GM18951 (cell line): ENCODE data around the gene CNGB1.
"Not testable (repeated sequence)": the region's sequence is repeated elsewhere in the genome, so short reads cannot be mapped to it uniquely, and the experiment has no call there.

Experiments used
- POLR2A ChIP-seq: IDR thresholded peaks from 4 replicates; pipeline ENCODE4 v1.6.1; 2011; ENCODE audit warnings: mild to moderate bottlenecking; ENCODE audit not compliant: insufficient read length, insufficient read depth; ENCODE audit errors: extremely low read depth
- in situ Hi-C: fragments of 300-500 bp; cut with MboI; formaldehyde crosslinking; loops from one replicate; pipeline ENCODE4 v1.12.0; 2022; ENCODE audit warnings: low sequenced_read_pairs, mixed read lengths, inconsistent platforms; ENCODE audit not compliant: unreplicated experiment

Gene CNGB1

DNA sequence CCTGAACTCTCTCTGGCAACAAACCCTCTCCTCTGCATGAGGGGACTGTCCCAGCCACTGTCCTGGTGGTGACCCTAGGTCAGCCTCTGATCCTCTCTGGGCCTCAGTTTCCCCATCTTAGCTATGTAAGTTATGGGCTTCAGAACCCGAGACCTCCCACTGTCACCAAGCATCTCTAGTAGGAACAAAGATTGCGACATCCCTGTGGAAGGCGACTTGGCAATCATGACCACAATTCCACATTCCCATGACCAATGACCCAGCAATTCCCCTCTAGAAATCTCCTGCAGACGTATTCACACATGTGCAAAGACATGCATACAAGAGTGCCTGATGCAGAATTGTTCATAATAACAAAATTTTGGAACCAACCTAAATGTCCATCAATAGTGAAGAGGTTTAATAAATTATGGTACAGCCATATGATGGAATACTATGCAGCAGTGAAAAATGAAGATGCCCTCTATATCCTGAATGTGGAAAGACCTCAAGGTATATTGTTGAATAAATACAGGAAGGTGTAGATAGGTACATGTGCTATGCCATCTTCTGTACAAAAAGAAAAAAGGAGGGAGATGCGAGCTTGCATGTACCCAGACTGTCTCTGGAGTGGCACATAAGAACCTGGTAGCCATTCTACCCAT, 21.2 kb downstream of the CNGB1 start:
- in situ Hi-C loops = no loop called here
- no peak for TF ChIP-seq POLR2A

- in situ Hi-C loops = no loop called here
- TF ChIP-seq POLR2A = no peak
These were observed 21.9 kb downstream of the CNGB1 start for GRCh38 chr16:57949013-57949412.

GRCh38 chr16:57948027-57948426, 22.9 kb downstream of the CNGB1 start:
- TF ChIP-seq POLR2A = no peak

DNA sequence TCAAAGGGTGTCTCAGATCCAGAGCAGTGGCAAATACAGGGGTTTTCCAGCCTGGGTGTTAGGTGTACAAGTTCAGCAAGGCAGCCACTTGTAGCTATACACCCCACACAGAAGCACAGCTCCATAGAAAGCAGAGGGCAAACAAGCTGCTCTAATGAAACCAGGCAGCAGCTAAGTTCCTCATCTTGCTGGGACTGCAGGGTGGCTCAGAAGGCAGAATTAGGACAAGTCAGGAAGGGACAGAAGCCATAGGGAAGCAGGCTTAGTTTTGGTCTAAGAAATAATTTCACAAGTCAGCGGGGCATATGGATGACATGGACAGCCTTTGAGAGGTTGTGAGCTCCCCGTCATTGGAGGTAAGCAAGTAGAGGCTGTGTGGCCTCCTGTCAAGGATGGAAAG, 23.7 kb downstream of the CNGB1 start:
- no peak for TF ChIP-seq POLR2A
- in situ Hi-C loops = no loop called here

More at GRCh38 chr16:57948027-57948426, 22.9 kb downstream of the CNGB1 start:
- in situ Hi-C loops = no loop called here

DNA sequence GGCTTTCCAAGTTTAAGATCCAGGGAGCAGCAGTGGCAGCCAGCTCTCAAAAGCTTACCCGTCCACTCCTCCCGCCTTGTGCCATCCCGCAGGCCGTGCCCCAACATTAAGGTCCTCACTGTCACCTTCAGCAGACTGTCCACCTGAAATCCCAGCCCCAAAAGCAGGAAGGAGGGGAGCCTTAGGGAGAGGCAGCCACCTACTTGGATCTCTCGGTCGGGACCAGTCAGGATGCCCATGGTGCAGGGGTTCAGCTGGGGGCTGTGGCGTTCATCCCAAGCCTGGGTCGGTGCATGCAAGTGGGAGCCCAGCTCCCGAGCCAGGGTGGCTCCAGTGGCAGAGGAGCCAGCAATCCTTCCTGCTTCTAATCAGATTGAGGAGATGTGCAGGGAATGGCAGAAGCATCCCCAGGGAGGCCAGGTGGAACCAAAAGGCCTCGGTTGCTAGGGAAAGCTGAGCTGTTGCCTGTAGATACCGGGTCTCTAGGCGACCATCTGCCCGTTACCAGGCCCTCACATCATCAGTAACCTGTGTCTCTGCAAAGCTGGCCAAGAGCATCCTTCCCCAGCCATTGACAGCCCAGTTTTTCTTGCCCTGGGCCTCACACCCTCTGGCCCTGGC, 24.6 kb downstream of the CNGB1 start:
- no peak for TF ChIP-seq POLR2A
- in situ Hi-C loops = no loop called here

DNA sequence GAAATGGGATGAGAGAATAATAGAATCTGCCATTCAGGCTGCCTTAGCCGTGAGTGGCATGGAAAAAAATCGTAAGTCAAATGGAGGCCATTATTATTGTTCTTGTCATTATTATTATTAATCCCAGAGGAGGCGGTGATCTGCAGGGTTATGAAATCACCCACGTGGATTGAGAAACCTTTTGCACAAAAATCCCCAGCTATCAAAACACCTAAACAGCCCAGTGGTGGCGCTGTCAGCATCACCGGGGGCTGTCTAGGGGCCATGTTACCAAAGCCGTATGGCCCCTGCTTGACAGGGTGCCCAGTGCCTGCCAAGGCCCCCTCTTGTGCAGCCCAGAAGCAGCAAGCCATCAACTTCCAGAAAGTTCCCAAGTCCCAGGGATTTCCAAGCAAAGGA, 25.2 kb downstream of the CNGB1 start:
- in situ Hi-C loops = no loop called here
- no peak for TF ChIP-seq POLR2A

DNA sequence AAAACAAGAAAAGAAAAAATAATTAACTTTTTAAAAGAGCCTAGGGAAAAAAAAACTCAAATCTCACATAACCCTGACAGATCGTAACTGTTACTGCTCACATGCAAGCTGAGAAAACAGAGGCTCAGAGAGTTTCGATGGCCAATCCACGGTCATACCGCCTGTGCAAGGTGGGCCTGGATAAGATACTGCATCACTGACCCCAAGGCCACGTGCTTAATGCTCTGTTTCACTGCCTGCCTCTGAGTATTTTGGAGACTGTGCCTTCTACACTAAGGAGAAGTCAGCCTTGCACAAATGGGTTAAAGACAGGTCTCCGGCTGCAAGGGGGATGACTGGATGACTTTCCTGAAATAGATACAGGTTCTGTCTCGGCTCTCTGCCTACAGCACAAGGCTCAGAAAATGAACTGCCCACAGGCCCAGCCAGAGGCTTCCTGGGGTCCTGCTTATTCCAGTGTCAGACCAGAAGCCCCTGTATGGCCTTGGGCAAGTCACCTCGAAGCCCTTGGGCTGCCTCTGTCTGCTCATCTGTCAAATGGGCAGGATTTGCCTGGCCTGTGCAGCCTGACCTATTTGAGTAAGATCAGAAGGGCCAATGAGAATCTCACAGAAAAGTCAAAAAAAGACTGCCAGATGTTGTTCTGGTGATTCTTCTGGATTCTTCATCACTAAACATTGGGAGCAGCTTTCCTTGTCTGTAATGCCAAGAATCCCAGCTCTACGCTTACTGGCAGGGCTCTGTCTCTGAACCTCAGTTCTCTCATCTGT, 25.8 kb downstream of the CNGB1 start:
- no peak for TF ChIP-seq POLR2A
- in situ Hi-C loops = no loop called here

DNA sequence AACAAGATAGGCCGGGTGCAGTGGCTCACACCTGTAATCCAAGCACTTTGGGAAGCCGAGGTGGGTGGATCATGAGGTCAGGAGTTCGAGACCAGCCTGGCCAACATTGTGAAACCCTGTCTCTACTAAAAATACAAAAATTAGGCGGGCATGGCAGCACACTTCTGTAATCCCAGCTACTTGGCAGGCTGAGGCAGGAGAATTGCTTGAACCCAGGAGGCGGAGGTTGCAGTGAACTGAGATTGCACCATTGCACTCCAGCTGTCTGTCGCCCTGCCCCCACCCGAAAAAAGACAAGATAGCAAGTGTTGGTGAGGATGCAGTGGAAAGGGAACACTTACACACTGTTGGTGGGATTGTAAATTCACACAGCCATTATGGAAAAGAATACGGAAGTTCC, 27.5 kb downstream of the CNGB1 start:
- in situ Hi-C loops = not testable (repeated sequence)

DNA sequence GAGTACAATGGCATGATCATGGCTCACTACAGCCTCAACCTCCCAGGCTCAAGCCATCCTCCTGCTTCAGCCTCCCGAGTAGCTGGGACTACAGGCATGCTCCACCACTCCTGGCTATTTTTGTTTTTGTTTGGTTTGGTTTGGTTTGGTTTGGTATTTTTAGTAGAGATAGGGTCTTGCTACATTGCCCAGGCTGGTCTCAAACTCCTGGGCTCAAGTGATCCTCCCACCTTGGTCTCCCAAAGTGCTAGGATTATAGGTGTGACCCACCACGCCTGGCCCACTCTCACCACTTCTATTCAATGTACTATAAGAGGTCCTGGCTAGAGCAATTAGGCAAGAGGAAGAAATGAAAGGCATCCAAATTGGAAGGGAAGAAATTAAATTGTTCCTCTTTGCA, 29.0 kb downstream of the CNGB1 start:
- in situ Hi-C loops = not testable (repeated sequence)

DNA sequence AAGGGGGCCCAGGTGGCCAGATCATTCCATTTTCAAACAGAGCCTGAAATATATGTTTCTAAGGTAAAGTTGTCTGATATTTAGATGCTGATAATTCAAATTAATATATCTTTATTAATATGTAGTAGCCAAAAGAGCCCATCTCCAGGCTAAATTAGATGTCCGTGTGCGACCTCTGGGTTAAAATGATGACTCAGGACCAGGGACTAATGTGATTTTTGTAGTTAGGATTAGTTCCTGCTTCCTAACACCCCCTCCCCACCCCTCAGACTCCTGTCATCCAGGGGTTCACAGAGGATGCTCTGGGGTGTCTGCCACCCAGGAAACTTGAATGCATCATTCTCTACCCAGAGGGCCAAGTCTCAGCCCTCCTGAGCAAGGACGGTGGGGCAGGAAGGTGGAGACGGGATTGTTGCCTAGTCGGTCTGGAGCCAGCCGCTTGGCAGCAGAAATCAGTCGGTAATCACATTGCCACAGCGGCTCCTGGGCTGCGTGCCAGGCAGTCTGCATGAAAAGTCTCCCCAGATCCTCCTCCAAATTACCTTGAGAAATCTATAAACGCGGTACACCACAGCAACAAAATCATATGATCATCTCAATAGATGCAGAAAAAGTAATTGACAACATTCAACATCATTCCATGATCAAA, 29.8 kb downstream of the CNGB1 start:
- in situ Hi-C loops = no loop called here
- no peak for TF ChIP-seq POLR2A

GRCh38 chr16:57940382-57940966, 30.5 kb downstream of the CNGB1 start:
- TF ChIP-seq POLR2A = no peak
- in situ Hi-C loops = no loop called here

- in situ Hi-C loops = no loop called here
- TF ChIP-seq POLR2A = no peak
These were observed 31.1 kb downstream of the CNGB1 start for GRCh38 chr16:57939872-57940224.
